HG03108 (cell line): ENCODE measurements around the gene CAPN11.
A peak's percentile ranks its signal among the peaks of the same experiment; 100 is the strongest.

Experiments used
- ATAC-seq: cut with Tn5 transposase; IDR thresholded peaks from one replicate; pipeline ENCODE4 v1.9.1; 2021; ENCODE audit warnings: moderate library complexity; ENCODE audit not compliant: unreplicated experiment

Gene CAPN11

DNA sequence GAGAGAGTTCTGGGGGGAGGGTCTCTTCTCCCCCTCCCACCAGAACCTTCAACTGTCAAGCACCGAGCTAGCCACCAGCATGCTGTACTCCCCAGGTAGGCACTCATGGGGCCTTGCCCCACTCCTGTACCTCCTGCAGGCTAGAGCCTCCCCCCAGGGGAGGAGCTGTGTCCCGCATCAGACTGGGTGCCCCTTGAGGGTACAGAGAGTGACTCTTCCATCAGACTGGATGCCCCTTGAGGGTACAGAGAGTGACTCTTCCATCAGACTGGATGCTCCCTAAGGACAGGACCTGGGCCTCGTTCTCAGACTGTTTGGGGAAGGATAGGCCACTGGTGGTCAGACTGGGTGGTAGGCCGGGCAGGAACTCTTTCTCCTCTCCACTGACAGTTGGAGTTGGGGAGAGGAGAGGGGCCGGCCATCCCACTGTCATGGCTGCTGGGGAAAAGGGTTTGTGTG lies at the start of gene CAPN11:
Gene CAPN11, plus strand, starts transcription at position 51 of the 459 bp plus-strand sequence. Its CDS starts 29 bp downstream, at position 80.
- ATAC-seq: no peak

- no peak for ATAC-seq
Observed at GRCh38 chr6:44109212-44109611, 49.4 kb upstream of the CAPN11 start.

DNA sequence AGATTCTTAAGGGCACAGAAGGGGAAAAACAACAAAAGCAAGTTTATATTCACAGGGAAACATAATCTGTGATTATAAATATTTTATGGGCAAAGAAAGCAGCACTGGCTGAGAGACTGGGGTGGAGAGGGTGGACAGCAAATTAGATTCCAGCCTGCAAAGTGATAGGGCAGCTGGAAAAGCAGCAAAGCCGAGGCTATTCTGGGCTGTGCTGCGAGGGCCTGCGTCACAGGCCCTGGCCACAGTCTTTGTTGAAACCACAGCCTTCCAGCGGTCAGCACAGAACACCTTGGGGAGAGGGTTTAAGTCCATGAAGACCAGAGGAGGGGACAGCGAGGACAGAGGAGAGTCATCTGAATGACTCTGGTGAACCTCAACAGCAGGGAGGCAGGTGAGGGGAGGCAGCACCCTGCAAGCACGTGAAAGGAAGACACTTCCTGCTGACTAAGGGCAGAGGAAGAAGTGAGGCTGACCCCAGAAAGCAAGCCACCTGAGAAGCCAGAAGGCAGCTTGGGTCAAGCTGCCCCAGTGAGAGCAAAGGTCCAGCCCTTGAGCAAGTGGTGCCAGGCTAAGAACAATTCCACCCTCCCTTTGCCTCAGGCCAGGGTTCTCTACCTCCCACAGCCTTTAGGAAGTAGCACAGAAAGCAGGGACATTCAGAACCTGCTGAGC lies 48.5 kb upstream of the CAPN11 start:
- ATAC-seq: no peak

GRCh38 chr6:44110966-44111365 lies 47.7 kb upstream of the CAPN11 start:
- no peak for ATAC-seq

GRCh38 chr6:44111434-44112417 lies 46.9 kb upstream of the CAPN11 start:
- no peak for ATAC-seq

GRCh38 chr6:44113414-44113813 lies 45.2 kb upstream of the CAPN11 start:
- ATAC-seq: no peak

DNA sequence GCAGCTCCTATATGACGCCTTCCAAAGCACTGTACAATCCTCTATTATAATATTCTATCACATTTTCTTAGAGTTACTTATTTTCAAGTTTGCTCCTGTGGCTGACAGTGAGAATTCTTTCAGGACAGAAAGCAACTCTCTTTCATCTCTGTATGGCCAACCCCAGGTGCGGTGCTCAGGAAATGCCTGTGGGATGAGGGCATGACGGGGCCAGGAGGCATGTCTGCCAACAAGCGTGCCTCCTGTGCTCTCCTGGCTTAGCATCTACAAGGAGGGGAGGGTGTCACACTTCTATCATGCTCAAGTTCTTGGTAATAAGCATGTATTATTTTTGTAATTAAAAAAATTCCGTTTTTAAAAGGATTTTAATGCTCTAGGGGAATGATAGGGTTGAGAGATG lies 42.8 kb upstream of the CAPN11 start:
- ATAC-seq: no peak

GRCh38 chr6:44116641-44117382 lies 41.8 kb upstream of the CAPN11 start:
- ATAC-seq: no peak

GRCh38 chr6:44117397-44118128 lies 41.1 kb upstream of the CAPN11 start:
- ATAC-seq: no peak

- ATAC-seq: no peak
Observed at GRCh38 chr6:44119704-44120262, 38.8 kb upstream of the CAPN11 start.

DNA sequence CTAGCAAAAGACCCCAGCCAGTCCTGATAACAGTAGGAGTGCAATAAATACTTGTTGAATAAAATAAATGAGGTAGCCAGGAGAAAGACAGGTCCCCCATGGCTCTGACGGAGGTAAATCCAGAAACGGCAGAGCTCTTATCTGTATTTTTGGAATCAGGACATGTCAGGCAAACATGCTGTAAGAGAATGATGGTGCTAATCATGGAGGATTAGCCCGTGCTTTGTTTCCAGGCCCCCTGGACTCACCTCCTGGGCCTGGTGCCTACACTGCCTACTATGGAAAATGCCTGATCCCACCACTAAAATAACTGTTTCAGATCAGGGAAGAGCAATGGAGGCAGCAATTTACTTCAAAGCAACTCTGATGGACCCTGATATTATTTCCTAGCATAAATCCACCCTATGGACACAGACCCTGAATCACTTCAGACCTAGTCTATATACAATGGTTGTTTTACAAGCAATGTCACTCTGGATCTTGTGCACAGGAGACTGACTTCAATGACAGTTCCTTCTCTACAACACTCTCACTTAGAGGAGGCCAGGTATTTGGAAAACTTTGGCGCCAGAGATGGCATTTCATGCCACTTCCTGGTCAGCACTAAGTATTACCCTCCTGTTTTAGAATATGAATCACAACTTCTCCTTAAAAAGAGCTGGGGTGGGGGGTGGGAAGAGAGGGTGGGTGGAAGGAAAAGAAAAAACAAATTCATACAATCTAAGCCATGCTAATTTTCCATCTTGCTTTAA lies 37.8 kb upstream of the CAPN11 start:
- no peak for ATAC-seq

GRCh38 chr6:44122801-44123200 lies 35.8 kb upstream of the CAPN11 start:
- no peak for ATAC-seq

GRCh38 chr6:44123544-44123943 lies 35.1 kb upstream of the CAPN11 start:
- no peak for ATAC-seq

DNA sequence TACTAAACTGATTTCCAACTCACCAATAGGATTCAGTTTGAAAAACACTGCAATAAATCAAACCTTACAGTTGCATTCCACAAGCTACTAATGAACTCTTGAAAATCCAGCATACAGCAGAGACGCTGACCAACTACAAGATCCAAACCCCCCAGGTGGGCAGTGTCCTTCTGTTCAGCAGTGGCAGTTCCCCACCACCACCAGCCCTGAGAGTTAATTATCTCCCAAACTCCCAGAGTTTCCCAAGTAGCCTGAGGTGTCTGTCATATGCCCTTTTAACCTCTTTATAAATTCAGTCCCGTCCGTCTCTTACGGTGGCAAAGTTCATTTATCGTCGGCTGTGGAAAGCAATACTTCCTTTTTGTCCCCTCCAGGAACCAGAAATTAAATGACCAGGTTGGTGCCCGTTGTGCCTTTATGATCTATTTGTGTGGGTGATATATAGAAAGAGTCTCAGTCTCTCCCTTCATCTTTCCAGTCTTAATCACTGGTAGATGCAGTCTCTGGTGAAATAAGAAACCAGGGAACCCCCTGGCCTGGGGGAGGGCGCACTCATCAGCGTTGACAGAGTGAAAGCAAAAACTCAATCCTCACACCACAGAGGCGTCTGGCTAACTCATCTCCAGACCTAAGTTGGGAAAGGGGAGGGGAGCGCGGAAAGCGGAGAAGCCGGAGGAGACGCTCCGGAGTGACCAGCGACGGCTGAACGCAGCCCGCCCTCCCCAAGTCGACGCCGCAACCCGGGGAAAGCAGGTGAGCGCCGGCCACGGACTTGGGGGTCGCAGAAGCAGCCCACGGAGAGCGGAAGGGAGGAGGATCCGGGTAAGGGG lies 32.1 kb upstream of the CAPN11 start:
- peak; percentile 38 for ATAC-seq

GRCh38 chr6:44127186-44128019 lies 31.2 kb upstream of the CAPN11 start, which contains the start of the genes MRPL14 and TMEM63B:
MRPL14 (minus strand) TSS chr6:44127452; CDS start chr6:44116611, 10,841 bp downstream.
TMEM63B (plus strand) TSS chr6:44127554; CDS start chr6:44134585, 7,031 bp downstream.
- ATAC-seq: peak; percentile 66

DNA sequence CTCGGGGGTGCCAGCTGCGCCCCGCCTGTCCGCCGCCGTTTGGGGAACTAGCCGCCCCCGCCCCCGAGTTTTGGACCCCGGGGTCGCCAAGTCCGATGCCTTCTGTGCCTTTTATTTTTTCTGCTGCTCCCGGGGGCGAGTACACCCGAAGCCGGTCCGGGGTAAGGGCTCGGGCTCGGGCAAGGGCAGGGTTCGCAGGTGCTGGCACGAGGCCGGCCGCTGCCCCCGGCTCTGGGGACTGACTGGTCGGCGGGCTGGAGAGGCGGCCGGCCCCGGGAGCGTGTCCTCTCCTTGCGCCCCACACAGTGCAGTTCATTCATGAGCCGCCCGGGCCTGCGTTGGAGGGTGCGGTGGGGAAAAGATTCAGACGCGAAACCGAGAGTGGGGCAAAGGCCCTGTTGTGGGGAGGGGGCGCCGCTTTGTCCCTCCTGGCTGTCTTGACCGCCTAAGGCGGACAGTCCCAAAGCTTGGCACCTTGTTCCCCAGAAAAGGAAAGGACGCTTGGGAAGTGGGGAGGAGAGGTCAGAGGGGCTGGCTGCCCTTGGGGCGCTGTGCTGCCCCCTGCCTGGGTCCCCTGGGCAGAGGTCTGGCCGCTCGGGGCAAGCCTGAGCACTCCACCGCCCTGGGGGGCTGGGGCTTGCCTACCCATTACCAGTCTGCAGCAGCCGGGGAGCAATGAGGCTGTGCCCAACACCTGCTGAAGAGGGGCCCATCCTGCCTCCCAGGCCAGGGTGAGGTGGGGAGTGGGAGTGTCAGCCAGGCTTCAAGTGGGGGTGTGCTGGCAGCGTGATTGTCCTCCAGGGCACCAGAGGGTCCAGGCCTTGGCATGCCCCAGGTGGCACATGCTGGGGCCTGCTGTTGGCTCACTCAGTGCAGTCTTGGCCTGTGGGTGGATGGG lies 30.4 kb upstream of the CAPN11 start:
- no peak for ATAC-seq
